Body of pancreas (tissue), 4 donors: Measurements from ENCODE around the gene LYPD4.

Experiments used
- POLR2A ChIP-seq, 3 donors: fragments of 450-650 bp; IDR thresholded peaks; one replicate each; pipeline ENCODE4 v1.6.1; 2016; ENCODE audit warnings: antibody characterized with exemption in 3 of 3, mild to moderate bottlenecking in 2 of 3
- TF ChIP-seq, protein P1 (sequence below), 7 experiments: fragments of 450-650 bp in 4 of 7; fragments of 200-600 bp in 3 of 7; sonication (generic) in 3 of 7; IDR thresholded peaks; one replicate each; pipeline ENCODE4 v1.5.1; 2016 to 2019; ENCODE audit warnings: antibody characterized with exemption in 7 of 7

GRCh38 chr19:41851456-41851855, 7.0 kb upstream of the LYPD4 start:
- TF ChIP-seq, protein P1, sequence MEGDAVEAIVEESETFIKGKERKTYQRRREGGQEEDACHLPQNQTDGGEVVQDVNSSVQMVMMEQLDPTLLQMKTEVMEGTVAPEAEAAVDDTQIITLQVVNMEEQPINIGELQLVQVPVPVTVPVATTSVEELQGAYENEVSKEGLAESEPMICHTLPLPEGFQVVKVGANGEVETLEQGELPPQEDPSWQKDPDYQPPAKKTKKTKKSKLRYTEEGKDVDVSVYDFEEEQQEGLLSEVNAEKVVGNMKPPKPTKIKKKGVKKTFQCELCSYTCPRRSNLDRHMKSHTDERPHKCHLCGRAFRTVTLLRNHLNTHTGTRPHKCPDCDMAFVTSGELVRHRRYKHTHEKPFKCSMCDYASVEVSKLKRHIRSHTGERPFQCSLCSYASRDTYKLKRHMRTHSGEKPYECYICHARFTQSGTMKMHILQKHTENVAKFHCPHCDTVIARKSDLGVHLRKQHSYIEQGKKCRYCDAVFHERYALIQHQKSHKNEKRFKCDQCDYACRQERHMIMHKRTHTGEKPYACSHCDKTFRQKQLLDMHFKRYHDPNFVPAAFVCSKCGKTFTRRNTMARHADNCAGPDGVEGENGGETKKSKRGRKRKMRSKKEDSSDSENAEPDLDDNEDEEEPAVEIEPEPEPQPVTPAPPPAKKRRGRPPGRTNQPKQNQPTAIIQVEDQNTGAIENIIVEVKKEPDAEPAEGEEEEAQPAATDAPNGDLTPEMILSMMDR (IDR thresholded peaks at IDR 0.05) = no peak
- TF ChIP-seq POLR2A (IDR thresholded peaks at IDR 0.05) = no peak
